Mesodermal cell (in vitro differentiated cells): ENCODE measurements around the gene TCF12.

Source experiments
- H3K27ac ChIP-seq: 2 replicates; pipeline ENCODE4 v1.7.0; 2013; ENCODE audit warnings: mild to moderate bottlenecking, low read depth, low read length, moderate library complexity; ENCODE audit not compliant: severe bottlenecking
- H3K36me3 ChIP-seq: 2 replicates; pipeline ENCODE4 v1.7.1; 2013; ENCODE audit warnings: mild to moderate bottlenecking, low read length, moderate library complexity; ENCODE audit not compliant: control insufficient read depth, insufficient read depth
- H3K4me1 ChIP-seq: one replicate; pipeline ENCODE4 v1.7.1; 2013; ENCODE audit warnings: mild to moderate bottlenecking, low read length; ENCODE audit not compliant: insufficient read depth, control insufficient read depth, poor library complexity, severe bottlenecking
- H3K4me3 ChIP-seq: 2 replicates; pipeline ENCODE4 v1.7.0; 2013; ENCODE audit warnings: low read length, control low read depth, mild to moderate bottlenecking; ENCODE audit not compliant: insufficient read depth, poor library complexity, severe bottlenecking; ENCODE audit errors: extremely low read depth
- H3K9me3 ChIP-seq: 2 replicates; pipeline ENCODE4 v1.7.1; 2013; ENCODE audit warnings: mild to moderate bottlenecking, low read length, moderate library complexity; ENCODE audit not compliant: control insufficient read depth
- WGBS, 2 experiments: methylation state at CpG; one replicate each; pipeline ENCODE4 v1.1.5; 2013; ENCODE audit warnings: missing lambda C conversion rate in 2 of 2; ENCODE audit not compliant: insufficient coverage in 2 of 2; 5-methylcytosine and 5-hydroxymethylcytosine counted together

The TCF12 gene

GRCh38 chr15:57031605-57032004, 113.2 kb downstream of the TCF12 start:
- WGBS, 2 experiments, result no CpG with 5 or more reads among the region's 1 CpG
- Histone ChIP-seq H3K9me3 (no peaks in the 10 kb centered on the region), H3K4me1 (peaks cover 22% of the 10 kb centered on the region), H3K36me3 (no peaks in the 10 kb centered on the region), H3K4me3 (no peak overlapping the region), H3K27ac (peak overlapping the region; percentile 51)

- peaks cover 22% of the 10 kb centered on the region for H3K4me1 ChIP-seq
- H3K27ac ChIP-seq, result no peak overlapping the region
- peaks cover 4% of the 10 kb centered on the region for H3K36me3 ChIP-seq
- H3K4me3 ChIP-seq, result no peak overlapping the region
- 100% methylated on average over 2 of the region's 5 CpGs for WGBS, 2 experiments
- H3K9me3 ChIP-seq, result no peaks in the 10 kb centered on the region
Observed at GRCh38 chr15:57032338-57032737, 113.9 kb downstream of the TCF12 start.

- WGBS, 2 experiments, result 94% methylated on average over 2 of the region's 3 CpGs; no CpG with 5 or more reads in 1 of the 2 experiments
- Histone ChIP-seq H3K36me3 (peaks cover 4% of the 10 kb centered on the region), H3K27ac (no peak overlapping the region), H3K4me3 (no peak overlapping the region), H3K9me3 (no peaks in the 10 kb centered on the region), H3K4me1 (peaks cover 22% of the 10 kb centered on the region)
Observed at GRCh38 chr15:57033715-57034439, 115.4 kb downstream of the TCF12 start.

DNA sequence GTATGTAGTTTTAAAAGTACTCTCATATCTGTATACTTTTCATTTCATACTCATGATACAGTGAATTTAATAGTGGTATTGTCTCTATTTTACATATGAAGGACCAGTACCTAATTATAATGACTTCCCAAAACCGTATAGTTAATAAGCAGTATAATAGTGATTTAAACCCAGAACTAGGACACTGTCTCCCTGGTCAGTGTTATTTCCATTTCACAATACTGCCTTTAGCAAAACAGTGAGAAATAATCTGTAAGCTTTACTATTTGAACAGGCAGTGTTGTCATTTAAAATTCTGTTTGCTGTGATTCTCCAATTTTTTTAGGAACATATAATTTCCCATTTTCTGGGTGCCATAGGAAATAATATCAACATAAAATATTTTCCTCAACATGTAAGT, 116.2 kb downstream of the TCF12 start:
- peaks cover 4% of the 10 kb centered on the region for H3K36me3 ChIP-seq
- no peak overlapping the region for H3K27ac ChIP-seq
- no peaks in the 10 kb centered on the region for H3K9me3 ChIP-seq
- no CpG with 5 or more reads among the region's 1 CpG for WGBS, 2 experiments
- no peak overlapping the region for H3K4me3 ChIP-seq
- peaks cover 22% of the 10 kb centered on the region for H3K4me1 ChIP-seq

- peaks cover 22% of the 10 kb centered on the region for H3K4me1 ChIP-seq
Observed at GRCh38 chr15:57035664-57036063, 117.2 kb downstream of the TCF12 start.

GRCh38 chr15:57036352-57036751, 117.9 kb downstream of the TCF12 start:
- no peak overlapping the region for H3K27ac ChIP-seq
- peaks cover 15% of the 10 kb centered on the region for H3K4me1 ChIP-seq
- H3K9me3 ChIP-seq, result no peaks in the 10 kb centered on the region
- peaks cover 4% of the 10 kb centered on the region for H3K36me3 ChIP-seq
- no peak overlapping the region for H3K4me3 ChIP-seq
- no CpG with 5 or more reads among the region's 1 CpG for WGBS, 2 experiments

More at GRCh38 chr15:57035664-57036063, 117.2 kb downstream of the TCF12 start:
- 60 to 71% methylated on average over 1 to 3 of the region's 5 CpGs for WGBS, 2 experiments
- H3K9me3 ChIP-seq, result no peaks in the 10 kb centered on the region
- H3K36me3 ChIP-seq, result peaks cover 4% of the 10 kb centered on the region
- H3K4me3 ChIP-seq, result no peak overlapping the region
- no peak overlapping the region for H3K27ac ChIP-seq

DNA sequence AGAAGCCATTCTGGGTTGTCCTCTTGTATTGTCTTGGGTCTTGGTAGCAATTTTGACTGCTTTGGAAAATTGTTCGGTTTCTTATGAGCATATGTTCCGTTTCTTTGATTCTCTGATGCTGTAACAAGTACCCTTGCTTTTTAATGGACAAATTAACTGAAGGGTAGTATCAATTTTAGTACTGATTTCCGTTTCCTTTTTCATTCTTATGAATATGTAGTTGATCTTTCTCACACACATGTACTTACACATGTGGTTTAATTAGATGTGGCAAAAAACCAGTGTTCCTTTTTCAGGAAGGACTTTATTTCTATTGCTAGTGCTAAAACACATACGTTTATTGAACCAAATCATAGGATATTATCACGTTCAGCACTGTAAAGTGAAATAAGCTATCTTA, 119.1 kb downstream of the TCF12 start:
- 92% methylated on average over 2 of the region's 5 CpGs; no CpG with 5 or more reads in 1 of the 2 experiments for WGBS, 2 experiments
- H3K27ac ChIP-seq, result no peak overlapping the region
- H3K4me1 ChIP-seq, result peaks cover 7% of the 10 kb centered on the region

DNA sequence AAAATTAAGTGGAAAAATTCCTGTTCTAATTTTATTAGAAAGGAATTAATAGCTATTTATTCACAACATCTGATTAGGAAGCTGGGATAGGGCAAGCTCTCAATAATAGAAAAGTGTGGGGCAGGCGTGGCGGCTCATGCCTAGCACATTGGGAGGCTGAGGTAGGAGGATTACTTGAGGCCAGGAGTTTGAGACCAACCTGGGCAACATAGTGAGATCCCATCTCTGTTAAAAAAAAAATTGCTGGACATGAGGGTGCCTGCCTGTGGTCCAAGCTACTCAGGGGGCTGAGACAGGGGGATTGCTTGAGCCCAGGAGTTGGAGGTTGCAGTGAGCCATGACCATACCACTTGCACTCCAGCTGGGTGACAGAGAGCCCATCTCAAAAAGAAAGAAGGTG, 119.6 kb downstream of the TCF12 start:
- Histone ChIP-seq H3K36me3 (peaks cover 4% of the 10 kb centered on the region), H3K9me3 (no peaks in the 10 kb centered on the region), H3K27ac (no peak overlapping the region), H3K4me1 (peaks cover 7% of the 10 kb centered on the region), H3K4me3 (no peak overlapping the region)
- WGBS, 2 experiments, result 100% methylated on average over 2 of the region's 2 CpGs

More for the DNA sequence above, 119.1 kb downstream of the TCF12 start:
- Histone ChIP-seq H3K4me3 (no peak overlapping the region), H3K9me3 (no peaks in the 10 kb centered on the region), H3K36me3 (peaks cover 4% of the 10 kb centered on the region)

- Histone ChIP-seq H3K4me1 (peaks cover 7% of the 10 kb centered on the region), H3K36me3 (peaks cover 4% of the 10 kb centered on the region), H3K9me3 (no peaks in the 10 kb centered on the region), H3K4me3 (no peak overlapping the region), H3K27ac (no peak overlapping the region)
- 86 to 100% methylated on average over 2 to 3 of the region's 5 CpGs for WGBS, 2 experiments
Observed at GRCh38 chr15:57038496-57038895, 120.1 kb downstream of the TCF12 start.

GRCh38 chr15:57041416-57041815, 123.0 kb downstream of the TCF12 start:
- Histone ChIP-seq H3K9me3 (no peaks in the 10 kb centered on the region), H3K36me3 (peaks cover 10% of the 10 kb centered on the region), H3K4me1 (no peaks in the 10 kb centered on the region), H3K4me3 (no peak overlapping the region), H3K27ac (no peak overlapping the region)

GRCh38 chr15:57044072-57044702, 125.7 kb downstream of the TCF12 start:
- H3K4me3 ChIP-seq, result no peak overlapping the region
- 90% methylated on average over 2 of the region's 5 CpGs; no CpG with 5 or more reads in 1 of the 2 experiments for WGBS, 2 experiments
- peaks cover 6% of the 10 kb centered on the region for H3K4me1 ChIP-seq
- H3K27ac ChIP-seq, result no peak overlapping the region
- H3K36me3 ChIP-seq, result peaks cover 6% of the 10 kb centered on the region
- H3K9me3 ChIP-seq, result no peaks in the 10 kb centered on the region
